HG03060 (cell line): Measurements from ENCODE around the gene SAP30BP.

Experiments used
- ATAC-seq: cut with Tn5 transposase; IDR thresholded peaks from one replicate; pipeline ENCODE4 v1.9.1; 2021; ENCODE audit warnings: low read depth, moderate number of reproducible peaks; ENCODE audit not compliant: unreplicated experiment

Gene SAP30BP

DNA sequence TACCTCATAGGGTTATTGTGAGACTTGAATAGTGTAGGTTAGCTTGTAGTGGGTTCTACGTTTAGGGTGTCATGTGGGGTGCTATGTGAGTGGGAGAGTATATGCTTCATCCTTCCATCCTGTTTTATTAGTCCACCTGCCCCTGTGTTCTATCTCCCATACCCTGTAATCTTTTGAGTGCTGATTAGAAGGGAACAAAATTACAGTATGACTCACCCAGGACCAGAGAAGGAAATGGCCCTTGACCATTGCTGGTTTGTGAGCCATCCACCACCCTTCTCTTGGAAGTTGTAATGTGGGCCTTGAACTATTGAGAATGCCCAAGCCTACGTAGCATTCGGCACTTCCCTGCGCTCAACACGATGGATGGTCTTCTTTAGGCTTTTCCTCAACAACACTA lies 17.1 kb downstream of the SAP30BP start:
- ATAC-seq: no peak

GRCh38 chr17:75684924-75685323 lies 17.8 kb downstream of the SAP30BP start:
- no peak for ATAC-seq

GRCh38 chr17:75685499-75685898 lies 18.4 kb downstream of the SAP30BP start:
- no peak for ATAC-seq

DNA sequence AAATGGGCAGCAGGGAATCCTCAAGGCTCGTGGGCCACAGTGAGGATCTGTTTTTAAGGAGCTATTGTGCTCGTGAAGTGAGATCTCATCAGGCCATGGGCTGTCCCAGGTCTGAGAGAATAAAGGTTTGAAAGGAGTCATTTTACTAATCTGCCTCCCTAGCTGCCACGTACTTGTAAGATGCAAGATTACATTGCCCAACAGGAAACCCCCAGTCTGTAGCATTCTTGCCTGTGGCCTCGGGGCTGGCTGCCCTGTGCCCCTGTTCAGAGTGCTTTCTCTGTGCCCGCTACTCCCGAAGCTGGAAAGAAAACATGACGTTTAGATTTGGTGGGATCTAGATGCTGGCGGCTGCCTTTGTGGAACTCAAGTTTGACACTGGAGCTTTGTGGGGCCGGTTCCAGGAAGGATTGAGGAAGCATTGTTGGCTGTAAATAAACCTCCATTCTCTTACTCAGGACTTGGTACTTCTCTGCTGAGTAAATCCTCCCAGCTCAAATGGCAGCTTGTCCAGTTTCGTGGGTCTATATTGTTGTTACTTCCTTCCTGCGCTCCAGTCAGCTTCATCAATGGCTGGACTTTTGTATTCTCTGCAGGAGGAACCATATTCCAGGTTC lies 21.2 kb downstream of the SAP30BP start:
- no peak for ATAC-seq

GRCh38 chr17:75689441-75689873 lies 22.3 kb downstream of the SAP30BP start:
- ATAC-seq: no peak

DNA sequence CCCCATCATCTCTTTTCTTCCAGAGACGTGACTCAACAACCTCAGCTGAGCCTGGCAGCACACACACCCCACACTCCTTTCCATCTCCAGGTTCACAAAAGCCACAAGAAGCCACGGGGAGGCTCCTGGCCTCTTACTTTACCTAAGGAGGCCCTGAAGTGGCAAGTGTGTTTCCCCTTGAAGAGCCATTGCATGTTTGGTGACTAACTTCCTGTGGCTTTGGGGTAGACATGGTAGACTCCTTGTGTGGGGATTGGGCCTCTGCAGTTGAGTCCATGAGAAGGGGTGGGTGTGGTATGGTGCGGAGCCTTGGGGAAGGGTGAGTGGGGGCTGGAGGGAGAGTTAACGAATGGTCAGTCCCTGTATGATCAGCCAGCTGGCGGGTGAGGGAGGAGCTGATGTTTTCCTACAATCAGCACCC lies 24.2 kb downstream of the SAP30BP start:
- no peak for ATAC-seq

DNA sequence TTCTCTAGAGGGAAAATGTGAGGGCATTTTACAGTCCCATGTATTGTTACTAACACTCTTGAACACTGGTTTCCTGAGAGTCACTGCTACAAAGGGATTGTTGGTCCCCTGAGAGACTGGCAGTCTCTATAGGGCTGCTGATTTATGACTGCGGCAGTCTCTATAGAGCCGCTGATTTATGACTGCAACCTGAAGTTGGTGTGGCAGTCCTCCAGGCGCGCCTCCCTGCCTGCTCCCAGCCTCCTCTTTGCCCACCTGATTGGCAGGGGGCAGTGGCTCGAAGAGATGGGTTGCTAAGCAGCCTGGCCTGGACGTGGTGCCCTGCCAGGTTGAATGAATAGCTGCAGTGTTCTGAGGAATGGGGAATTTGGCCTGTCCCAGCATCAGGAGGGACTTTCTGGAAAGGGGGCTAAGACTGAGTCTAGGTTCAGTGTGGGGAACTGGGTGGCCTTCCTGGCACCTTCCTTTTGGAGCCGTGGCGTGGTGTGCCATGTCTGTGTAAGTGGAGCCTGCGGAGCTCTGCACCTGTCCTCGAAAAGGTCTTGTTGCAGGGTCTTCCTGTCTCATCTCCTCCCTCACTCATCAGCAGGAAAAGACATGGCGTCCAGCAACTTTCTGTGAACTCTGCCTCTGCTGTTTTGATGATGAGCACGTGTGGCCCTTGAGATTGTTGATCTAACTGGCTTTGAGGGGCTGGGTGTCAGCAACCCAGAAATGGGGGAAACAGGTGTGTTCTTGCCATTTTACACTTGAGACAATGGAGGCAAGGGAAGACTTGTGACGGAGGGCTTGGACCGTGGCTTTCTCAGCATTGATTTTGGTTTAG lies 24.9 kb downstream of the SAP30BP start:
- ATAC-seq: no peak

DNA sequence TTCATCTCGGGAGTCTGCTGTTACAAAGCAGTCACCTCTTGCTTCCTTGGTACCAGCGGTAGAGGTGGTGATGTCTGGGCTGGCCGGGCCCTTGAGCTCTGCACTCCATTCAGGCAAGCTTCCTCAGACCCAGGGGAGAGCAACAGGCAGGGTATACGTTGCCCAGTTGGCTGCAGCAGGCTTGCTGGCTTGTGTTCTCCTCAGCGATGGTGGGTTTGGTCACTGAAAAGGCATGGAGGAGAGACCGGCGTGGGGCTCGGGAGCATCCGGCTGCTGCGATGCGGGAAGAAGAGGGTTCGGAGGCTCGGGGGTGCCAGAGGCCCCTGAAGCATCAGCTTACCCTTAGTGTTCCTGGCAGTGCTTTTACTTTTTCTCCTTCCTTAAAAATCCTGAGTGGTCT lies 25.8 kb downstream of the SAP30BP start:
- no peak for ATAC-seq

GRCh38 chr17:75693500-75694481 lies 26.7 kb downstream of the SAP30BP start:
- ATAC-seq: no peak

DNA sequence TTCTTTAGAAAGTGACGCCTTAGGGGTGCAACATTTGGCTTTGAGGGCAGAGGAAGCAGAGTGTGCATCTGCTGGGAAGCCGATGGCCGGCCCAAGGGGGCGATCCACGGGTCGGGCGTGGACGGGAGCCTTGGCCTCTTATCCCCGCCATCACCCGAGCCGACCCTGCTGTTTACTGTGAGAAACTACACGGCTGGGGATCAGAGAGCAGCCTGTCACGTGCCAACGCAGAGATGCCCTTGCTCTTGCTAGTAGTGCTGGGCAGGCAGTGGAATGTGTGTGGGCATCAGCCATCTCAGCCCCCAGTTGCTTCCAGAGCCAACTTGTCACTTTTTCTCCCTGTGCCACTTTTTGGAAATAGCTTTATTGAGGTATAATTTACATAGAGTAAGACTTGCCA lies 27.4 kb downstream of the SAP30BP start:
- no peak for ATAC-seq

GRCh38 chr17:75695141-75695829 lies 28.1 kb downstream of the SAP30BP start:
- no peak for ATAC-seq

DNA sequence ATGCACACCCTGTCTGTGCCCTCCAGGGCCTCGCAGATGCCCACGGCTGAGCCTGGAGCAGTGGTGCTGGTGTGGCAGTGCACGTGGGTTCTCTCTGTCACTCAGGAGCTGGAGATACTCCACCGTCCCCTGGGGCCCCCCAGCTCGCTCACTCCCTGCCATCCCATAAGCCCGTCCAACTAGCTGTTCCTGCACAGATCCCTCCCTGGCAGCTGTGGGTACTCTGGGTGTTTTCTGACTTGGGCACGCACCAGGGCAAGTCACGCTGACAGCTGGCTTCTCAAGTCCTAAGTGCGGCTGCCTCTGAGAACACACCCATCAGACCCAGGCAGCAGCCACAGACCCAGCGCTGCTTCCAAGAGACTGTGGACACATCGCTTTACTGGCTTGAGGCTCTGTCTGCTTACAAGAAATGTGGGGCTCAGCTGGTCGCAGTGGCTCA lies 28.7 kb downstream of the SAP30BP start:
- ATAC-seq: no peak

GRCh38 chr17:75697651-75698291 lies 30.6 kb downstream of the SAP30BP start:
- ATAC-seq: no peak

DNA sequence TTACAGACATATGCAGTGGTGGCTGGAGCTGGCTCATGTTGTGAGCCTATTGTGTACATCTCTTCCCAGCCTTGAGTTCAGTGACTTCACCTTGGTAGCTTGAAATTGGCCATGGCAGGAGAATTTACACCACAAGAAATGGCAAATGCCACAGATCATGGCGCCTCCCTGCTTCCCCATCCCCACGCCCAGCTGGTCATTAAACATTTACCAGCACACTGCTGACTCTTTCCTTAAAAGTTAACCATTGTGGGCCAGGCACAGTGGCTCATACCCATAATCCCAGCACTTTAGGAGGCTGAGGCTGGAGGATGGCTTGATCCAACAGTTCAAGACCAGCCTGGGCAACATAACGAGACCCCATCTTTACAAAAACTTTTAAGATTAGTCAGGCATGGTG lies 31.5 kb downstream of the SAP30BP start:
- no peak for ATAC-seq

GRCh38 chr17:75701288-75701687 lies 34.1 kb downstream of the SAP30BP start:
- no peak for ATAC-seq

- ATAC-seq: no peak
Observed at GRCh38 chr17:75703191-75703590, 36.1 kb downstream of the SAP30BP start.

- ATAC-seq: no peak
Observed at GRCh38 chr17:75703591-75703990, 36.5 kb downstream of the SAP30BP start.

DNA sequence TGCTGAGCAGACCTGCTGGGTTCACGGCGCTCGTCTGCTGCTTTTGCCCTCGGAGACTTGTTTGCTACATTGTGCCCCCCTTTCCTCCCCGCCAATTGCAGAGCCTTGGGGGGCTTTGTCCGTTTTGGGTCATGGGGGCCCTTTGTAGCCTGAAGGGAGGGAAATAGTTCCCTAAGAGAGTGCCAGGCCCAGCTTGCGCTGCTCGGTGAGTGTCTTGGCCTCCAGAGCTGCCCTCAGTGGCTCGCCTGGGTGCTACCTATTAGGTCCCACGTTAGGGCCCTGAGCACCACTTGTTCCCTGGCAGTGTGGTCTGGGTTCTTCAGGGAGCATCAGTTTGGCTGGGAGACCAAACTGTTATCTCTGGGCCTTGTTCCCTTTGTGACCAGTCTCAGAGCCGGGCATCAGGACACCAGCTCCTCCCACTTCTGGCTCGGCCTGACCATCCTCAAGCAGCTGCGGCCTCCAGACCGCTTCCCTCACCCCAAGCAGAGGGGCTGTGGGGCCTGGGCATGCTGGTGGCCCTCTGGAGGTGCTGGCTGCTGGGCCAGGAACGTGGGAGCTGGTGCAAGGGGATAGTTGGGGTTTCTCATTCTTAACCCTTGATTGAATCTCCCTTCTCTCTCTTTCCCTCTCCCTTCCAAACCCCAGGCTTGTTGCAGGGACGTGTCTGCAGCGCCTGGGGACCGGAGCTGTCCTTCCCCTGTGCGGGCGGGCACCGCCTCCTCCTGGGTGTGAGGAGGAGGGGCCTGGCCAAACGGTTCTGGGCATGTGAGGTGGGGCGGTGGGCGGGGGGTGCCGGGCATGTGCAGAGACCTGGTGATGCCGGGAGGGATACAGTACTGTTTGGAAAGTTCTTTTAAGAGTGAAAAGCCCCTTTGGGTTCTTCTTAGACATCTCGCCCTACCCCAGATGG lies 38.1 kb downstream of the SAP30BP start:
- no peak for ATAC-seq
